T-helper 2 cell treated with Interferon-gamma antibody and Interleukin-4, amounts not matched to agents 100 ng/mL and 5 ng/mL, for 36 hours (primary cell): ENCODE data around the gene IL36A. TPM values are rescaled to one million over a fixed set of nuclear protein-coding genes. Genes with fewer than 3 reads are reported as not detected.

Experiments used
- intact Hi-C: fragments of 100-400 bp; cut with micrococcal nuclease; formaldehyde crosslinking; loops from one replicate; pipeline ENCODE4 v1.15.1; 2023
- total RNA-seq: library from RNA; stranded (reverse); gene quantifications from 2 replicates; pipeline ENCODE4 v1.2.3, GENCODE V29; 2022

Gene IL36A
- total RNA-seq, 1 donor from 2014 or later, result 0.25 TPM

DNA sequence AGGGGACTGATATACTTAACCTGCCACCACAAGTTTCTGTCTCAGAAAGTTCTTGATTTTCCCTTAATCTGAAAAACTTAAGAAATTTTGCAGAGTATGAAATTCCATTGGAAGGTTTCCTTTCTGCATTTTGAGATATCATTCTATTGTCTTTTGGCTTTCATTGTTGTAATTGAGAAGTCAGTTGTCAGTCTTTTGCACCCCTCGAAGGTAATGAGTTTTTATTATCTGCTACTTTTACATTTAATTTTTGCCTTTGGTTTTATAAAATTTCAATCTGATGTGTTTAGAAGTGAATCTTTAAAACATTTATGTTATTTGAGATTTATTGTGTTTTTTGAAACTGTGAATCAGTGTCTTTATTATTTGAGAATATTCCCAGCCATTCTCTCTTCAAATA lies 4.8 kb upstream of the IL36A start:
- intact Hi-C loops, result no loop called here

DNA sequence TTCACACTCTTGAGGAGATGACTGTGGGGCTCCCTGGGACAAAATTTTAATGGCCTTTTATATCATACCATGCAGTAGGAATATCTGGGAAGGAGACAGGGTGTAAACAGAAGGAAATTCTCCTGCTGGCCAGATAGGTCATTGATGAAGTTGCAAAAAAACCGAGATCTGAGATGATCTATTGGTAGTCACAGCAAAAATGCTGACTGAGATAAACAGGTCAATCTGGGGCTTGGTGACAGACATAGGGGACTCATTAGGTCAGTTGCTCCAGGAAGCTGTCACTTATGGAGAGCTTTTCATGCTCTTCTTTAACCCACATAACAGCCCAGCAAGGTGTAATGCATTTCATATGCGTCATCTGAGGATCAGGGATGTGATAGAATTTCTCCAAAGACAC lies 2.6 kb upstream of the IL36A start:
- intact Hi-C loops, result no loop called here

DNA sequence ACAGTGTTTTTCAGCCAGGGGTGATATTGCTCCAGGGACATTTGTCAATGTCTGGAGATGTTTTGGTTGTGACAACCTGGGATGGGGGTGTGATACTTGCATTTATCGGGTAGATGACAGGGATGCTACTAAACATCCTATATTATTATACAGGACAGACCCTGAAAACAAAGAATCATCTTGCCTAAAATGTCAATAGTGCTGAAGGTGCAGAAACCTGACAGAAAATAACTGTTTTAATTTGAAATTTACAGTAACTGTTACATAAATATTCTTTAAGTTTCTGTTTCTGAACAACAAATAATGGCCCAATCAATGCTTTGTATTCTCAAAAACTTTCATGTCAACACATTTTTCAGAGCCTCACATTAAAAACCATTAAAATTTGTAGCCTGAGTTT lies 2.0 kb downstream of the IL36A start:
- intact Hi-C loops, result no loop called here

DNA sequence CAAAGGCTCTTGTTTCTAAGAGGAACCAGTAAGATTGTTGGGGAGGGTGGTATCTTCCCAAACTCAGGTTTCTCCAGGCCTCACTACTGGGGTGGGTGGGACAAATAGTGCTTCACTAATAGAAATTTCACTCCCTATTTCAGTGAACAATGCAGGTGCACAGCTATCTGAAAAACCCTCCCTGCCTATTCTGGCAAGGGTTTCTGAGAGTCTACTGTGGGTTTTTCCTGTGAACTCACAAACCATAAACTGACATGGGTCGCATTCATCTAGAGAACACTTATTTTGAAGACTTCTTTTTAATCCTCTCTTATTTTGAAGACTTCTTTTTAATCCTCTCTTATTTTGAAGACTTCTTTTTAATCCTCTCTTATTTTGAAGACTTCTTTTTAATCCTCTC lies 4.4 kb downstream of the IL36A start:
- intact Hi-C loops, result no loop called here

DNA sequence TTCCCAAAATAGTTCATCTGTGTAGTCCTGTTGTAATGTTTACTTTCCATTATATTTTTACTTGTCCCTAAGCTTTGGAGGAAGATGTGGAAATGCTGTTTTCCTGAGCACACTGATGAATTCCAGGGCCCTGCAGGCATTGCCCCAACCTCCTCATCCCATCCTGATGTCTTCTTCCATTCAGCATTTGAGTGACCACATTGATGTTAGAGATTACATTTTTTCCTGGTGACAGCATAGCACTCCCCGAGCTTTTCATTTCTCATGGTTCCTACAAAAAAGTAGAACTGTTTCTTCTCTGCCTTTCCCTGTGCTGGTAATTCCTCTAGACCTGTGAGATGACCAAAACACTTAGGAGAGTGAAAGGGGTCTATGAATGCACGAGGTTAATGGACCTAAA lies 4.8 kb downstream of the IL36A start:
- intact Hi-C loops, result no loop called here

DNA sequence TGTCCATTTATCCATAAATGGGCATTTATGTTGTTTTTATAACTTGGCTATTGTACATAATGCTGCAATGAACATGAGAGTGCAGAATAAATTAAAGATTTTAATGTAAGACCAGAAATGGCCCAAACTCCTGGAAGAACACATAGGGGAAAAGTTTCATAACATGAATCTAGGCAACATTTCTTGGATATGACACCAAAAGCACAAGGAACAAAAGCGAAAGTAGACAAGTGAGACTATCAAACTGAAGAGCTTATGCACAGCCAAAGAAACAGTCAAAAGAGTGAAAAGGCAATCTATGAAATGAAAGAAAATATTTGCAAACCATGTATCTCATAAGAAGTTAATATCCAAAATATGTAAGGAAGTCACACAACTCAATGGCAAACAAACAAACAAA lies 5.8 kb downstream of the IL36A start:
- intact Hi-C loops, result no loop called here

DNA sequence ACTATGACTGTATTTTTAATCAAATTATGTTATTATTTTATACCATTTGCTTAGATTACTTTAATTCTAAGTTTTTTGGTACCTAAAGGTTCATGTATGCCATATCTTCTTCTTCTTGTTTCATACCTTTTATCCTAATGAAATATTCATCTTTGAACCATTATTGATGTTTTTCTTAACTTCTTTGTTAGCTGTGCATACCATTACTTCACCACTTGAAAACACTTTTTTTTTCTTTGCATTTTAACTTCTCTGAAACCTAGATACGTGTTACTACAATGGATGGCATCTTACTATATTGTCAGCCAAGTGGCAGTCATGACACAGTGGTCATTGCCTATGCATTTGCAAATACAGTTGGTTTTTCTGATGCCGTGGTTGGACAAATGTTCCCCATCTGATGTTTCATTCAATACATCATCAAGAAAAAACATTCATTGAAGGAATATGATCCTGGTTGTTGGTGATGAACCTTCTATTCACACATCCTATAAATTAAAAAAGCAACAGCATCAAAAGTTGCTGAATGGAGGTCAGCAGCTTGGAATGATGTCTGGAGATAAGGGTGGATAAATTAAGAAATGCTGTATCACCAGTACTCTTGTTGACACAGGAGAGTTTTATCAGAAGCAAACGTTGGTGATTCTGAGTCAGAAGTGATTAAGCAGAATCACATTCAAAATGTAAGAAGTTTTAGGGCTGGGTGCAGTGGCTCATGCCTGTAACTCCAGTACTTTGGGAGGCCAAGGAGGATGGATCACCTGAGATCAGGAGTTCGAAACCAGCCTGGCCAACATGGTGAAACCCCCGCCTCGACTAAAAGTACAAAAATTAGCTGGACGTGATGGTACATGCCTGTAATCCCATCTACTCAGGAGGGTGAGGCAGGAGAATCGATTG lies 7.4 kb downstream of the IL36A start:
- intact Hi-C loops, result no loop called here

DNA sequence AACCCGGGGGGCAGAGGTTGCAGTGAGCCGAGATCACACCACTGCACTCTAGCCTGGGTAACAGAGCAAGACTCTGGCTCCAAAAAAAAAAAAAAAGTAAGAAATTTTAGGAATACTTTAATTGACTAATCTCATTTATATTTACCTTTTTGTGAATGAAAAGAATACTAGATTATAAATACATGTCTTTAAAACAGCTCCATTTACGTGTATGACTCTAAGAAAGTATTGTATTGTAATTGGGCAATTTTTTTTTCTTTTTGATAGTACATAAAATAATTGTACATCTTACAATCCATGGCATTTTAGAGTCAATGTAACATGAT lies 8.0 kb downstream of the IL36A start:
- intact Hi-C loops, result no loop called here

DNA sequence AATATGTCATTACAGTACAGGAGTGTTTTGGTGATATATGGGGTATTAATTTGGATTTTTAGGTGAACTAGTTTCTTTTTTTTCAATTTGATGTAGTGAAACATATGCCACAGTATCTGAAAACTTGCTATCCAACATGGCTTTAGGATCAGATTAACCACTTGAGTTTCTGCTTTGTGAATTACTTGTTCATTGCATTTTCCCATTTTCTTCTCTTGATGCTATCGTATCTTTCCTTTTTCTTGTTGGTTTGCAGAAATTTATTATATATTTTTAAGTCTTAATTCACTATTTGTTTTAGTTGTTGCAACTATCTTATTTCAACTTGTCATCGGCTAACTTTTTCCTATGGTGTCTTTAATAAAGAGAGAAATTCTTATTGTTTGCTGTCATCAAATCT lies 8.8 kb downstream of the IL36A start:
- intact Hi-C loops, result no loop called here

DNA sequence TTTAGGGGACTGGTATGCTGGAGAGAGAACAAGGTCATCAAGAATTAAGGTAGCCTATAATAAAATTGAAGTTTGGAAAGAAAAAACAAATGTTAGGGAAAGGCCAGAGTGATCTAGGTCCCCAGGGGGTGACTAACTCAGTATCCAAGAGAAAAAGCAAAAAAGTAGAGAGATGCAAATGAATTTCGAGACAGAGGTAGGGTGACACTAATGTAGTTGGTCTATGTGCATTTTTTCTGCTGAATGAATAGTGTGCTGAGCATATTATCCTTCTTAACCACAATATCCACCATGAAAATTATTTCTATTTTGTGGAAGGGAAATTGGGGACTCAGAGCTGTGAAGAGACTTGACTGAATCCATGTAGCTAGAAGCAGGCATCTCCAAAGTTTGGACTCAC lies 9.8 kb downstream of the IL36A start:
- intact Hi-C loops, result no loop called here

DNA sequence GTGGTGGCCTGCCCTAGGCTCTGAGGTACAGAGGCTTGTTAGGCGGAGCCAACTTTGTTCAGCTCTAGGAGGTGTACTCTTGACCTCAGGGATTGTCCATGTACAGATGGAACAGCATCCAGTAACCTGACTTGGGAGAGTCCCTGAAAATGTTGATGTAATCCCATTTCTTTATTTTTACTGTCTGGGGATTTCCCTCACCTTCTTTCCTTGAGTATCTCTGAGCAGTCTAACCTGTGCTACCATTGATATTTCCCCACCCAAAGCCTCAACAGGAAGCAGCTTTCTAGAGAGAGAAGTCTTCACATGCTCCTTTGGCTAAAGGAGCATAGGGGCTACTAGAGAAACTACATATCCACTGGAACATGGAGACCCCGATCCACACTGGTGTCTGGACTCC lies 10.4 kb downstream of the IL36A start:
- intact Hi-C loops, result no loop called here

DNA sequence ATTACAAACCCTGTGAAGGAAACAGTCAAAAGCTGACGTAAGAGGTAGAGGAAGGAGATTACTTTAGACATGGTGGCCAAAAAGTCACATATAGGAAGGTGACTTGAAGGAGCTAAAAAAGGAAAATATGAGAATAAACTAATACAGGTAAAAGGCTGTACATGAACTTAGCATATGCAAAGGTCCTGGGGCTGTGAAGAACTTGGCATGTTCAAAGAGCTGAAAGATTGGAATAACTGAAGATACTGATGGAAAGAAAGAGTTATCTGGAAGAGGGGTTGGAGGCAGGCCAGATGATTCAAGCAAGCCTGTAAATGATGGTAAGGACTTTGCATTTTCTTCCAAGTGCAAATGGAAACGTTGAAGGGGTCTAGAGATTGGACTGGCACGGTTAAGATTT lies 13.2 kb downstream of the IL36A start:
- intact Hi-C loops, result no loop called here

DNA sequence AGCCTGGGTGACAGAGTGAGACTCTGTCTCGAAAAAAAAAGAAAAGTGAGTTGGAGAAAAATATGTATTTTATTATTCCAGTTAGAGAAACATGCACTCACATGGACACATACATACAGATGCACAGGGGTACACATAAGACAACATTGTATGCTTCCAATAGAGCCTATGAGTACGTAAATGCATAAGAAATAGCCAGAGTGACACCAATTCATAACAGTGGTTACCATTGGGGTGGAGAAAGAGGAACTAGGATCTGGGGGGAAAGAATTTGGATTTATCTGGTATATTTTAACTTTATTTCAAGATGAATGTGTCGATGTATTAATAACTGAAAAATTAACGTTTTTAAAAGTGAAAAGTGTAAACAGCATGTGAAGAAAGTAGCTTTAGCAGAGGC lies 16.1 kb downstream of the IL36A start:
- intact Hi-C loops, result no loop called here

DNA sequence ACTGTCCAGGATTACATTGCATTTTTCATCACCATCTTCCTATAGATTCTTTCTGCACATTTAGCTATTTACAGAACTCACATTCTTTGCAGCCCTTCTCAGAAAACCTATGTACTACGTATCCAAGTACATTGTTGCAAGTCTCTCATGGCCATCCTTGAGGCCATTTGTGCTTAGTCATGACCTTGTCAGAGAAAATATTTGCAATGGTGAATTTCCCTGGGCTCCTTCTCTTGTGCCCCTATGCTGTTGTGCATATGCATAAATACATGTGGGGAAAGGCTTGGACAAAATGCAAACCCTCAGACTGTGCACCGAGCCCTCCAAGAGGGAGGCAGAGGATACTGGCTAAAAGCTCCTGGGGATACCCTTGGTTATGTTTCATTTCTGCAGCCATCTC lies 19.5 kb downstream of the IL36A start:
- intact Hi-C loops, result no loop called here

DNA sequence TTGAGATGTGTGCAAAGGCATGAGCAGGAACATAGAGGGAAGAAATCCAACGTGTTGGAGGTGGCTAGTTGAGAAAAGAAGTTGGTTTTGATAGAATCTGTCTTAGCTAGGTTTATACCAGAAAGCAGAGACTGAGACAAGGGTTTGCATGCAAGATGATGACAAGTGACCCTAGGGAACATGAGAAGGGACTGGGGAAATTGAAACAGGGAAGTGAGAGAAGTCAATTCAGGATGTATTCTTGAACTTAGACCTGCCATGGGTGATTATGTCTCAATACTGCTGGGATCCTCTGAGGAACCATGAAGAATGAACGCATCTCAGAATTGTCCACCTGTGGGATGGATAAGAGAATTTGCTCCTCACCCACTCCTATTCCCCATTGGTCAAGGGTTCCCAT lies 20.5 kb downstream of the IL36A start:
- intact Hi-C loops, result no loop called here

DNA sequence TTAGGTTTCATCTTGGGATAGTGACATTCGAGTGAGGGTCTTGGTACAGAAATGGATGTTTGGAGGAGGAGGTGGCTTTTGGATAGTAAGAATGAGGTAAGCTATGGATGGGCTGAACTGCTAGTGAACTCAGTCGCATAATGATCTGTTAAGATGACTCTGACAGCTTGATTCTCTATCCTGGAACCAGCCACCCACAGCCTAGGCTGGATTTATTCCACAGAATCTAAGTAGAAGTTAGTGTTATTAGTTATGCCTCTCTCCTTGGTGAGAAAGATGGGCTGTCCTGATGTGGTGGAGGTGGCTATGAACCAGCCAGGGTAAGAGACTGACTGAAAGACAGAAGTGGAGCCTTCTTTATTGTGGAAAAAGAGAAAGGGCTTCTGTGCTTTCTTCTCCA lies 22.4 kb downstream of the IL36A start:
- intact Hi-C loops, result no loop called here

DNA sequence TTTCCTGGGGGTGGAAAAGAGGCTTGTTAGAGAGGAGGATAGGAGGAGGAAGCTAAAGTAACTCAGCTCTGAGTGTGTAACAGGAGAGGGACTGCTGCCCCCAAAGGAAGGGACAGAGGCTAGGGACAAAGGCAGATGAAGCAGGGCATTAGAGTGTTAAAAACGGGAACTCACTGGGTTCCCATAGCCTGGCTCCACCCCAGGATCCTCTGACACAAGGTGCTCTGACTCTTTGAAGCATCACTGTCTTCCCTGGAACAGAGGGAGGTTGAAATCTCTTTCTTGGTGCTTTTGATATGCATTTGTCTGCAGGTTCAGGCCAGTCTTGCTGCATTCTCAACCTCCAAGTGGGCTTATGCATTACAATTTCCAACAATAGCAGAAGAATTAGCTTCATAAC lies 22.9 kb downstream of the IL36A start:
- intact Hi-C loops, result no loop called here

DNA sequence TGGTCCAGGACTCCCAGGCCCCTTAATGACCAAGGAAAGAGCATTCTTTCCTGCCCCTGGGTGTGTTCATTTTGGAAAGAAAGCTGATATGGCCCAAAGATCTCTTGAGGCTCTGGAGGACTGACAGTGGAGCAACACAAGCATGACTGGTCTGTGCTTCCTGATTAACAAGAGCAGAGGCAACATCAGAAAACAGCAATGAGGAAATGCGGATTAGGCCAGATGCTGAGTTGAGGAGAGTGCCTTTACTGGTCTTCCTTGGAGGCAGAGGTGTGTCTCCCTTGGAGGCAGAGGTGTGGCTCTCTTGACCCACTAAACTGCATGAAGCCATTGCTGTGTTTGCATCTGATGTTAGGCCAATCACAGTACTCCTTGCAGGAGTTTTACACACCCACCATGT lies 27.5 kb downstream of the IL36A start:
- intact Hi-C loops, result no loop called here

DNA sequence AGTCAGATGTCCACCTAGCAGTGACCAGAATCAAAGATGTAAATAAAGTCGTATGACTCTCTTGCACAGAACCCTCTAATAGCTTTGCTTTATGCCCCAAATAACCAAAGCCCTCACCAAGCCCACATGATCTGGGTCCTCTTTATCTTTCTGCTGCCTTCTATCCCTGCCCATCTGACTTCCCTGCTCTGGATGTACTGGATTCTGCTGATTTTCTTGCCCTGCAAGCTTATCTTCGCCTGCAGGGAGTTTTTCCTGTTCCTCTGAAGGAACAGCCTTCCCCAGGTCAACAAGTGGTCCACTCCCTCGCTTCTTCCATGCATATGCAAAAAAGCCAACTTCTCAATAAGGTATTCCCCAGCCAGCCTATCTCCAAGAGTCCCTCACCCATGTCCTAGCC lies 28.8 kb downstream of the IL36A start:
- intact Hi-C loops, result no loop called here

DNA sequence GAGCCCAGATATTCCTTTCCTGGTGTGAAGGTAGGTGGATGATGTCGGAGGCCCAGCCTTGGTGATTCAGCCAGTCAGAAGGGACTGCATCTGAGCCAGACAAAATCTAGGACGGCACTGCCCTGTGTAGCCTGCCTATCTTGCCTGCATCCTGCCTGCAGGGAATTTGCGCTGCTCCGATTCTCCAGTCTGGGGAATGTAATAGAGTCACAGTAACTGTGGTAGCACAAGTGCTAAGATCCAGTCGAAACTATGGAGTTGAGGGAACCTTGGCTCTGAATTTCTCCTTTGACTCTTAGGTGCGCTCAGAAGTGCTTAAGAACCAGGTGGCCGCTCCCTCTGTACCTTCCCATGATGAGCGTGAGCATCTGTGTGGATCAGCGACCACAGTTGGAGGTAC lies 31.5 kb downstream of the IL36A start:
- intact Hi-C loops, result no loop called here

DNA sequence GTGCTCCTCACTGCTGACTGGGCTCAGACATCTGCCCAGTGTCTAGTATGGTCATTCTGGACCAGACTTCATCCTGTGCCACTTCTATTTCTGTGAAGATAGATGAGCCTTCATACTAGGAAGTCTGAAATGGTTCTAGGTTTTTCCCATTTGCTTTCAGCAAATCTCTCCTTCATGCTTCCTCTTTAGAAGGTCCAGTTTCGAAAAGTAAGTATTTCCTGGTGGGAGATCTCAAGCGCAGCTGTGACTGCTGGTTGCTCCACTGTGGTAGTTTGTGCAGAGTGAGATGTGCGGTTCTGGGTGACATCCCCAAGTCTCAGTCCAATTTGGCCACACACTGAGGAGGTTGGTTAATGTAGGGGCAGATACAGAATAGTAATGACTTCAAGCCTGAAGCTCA lies 33.0 kb downstream of the IL36A start:
- intact Hi-C loops, result no loop called here

DNA sequence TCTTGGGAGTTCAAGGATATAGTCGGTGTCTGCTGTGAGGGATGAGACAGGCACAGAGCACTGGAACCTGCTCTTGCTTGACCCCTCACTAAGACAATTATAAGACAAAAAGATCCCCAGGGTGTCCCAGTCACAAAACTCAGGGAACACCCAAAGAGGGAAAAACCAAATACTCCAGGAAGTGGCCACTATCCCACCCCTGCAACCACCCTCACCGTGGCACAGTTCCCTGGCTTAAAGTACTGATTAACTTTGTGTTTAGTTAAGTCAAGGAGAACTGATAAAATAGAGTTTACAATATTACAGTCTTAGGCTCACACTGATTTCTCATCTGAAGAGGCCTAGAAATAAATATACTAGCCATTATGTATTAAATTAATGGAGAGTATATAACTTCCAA lies 33.9 kb downstream of the IL36A start:
- intact Hi-C loops, result no loop called here

DNA sequence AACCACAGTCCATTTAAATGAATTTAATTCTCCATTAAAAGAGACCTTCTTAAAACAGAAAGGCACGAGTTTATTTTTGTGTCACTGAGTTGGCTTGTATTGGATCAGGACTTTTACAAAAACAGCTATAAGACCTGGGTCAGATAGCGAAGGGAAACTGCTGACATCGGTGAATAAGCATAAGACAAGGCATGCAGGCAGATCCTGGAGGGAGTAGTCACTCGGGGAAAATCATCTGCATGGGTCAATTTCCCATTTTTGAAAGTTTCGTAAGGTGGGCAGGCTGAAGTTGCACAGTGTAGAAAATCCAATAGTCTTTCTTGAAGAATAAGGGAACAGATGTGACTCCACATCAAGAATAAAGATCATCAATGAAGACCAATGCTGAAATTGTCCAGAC lies 34.5 kb downstream of the IL36A start:
- intact Hi-C loops, result no loop called here

DNA sequence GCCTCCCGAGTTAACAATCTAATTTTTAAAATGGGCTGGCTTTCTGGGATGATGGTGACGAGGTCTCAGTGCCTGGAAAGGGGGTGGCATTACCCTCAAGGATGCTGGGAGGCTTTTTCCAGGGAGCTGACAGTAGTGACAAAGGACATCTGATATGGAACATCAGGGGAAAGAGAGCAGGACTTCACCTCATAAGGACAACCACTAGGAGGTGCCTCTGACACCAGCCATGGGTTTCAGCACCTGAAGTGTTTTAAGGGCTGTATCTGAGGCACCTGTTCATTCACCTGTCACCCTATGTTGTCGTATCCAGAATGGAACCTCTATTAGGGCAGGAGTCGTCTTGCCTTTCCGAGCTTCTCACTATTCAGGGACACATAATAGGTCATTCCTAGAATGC lies 36.6 kb downstream of the IL36A start:
- intact Hi-C loops, result no loop called here
